Breast epithelium (tissue), 4 donors: ENCODE measurements around the gene KIF26B. TPM values are rescaled to one million over a fixed set of nuclear protein-coding genes. Genes with fewer than 3 reads are reported as not detected.
"Not testable (repeated sequence)": the region's sequence is repeated elsewhere in the genome, so short reads cannot be mapped to it uniquely, and the experiment has no call there.

ENCODE experiments used
- DNase-seq, 2 donors: peaks; one replicate each; pipeline ENCODE4 v3.0.0-alpha.2; 2019; ENCODE audit warnings: low spot score in 2 of 2
- H3K27ac ChIP-seq, 2 donors: fragments of 200-600 bp; sonication (generic) in 1 of 2; one replicate each; pipeline ENCODE4 v1.5.1; 2016 to 2019; ENCODE audit warnings: mild to moderate bottlenecking in 1 of 2
- H3K27me3 ChIP-seq, 2 donors: fragments of 200-600 bp; sonication (generic) in 1 of 2; one replicate each; pipeline versions ENCODE4 v1.5.1 to v1.6.0; 2017 to 2019; ENCODE audit warnings: control low read depth in 1 of 2, mild to moderate bottlenecking in 1 of 2
- H3K36me3 ChIP-seq: fragments of 200-600 bp; one replicate; pipeline ENCODE4 v1.5.1; 2019
- H3K4me1 ChIP-seq, 2 donors: fragments of 200-600 bp; sonication (generic); one replicate each; pipeline ENCODE4 v1.5.1; 2016 to 2019; ENCODE audit warnings: control low read depth in 1 of 2
- H3K4me3 ChIP-seq, 3 donors: fragments of 200-600 bp; sonication (generic); 1 replicate in 2 of 3; 2 replicates in 1 of 3; pipeline ENCODE4 v1.5.1; 2016 to 2019; ENCODE audit warnings: mild to moderate bottlenecking in 3 of 3, moderate library complexity in 2 of 3
- H3K9me3 ChIP-seq, 2 donors: fragments of 200-600 bp; sonication (generic) in 1 of 2; one replicate each; pipeline ENCODE4 v1.5.1; 2016 to 2019; ENCODE audit warnings: control low read depth in 1 of 2
- CTCF ChIP-seq, 3 donors: fragments of 450-650 bp; IDR thresholded peaks; one replicate each; pipeline ENCODE4 v1.5.1; 2016 to 2017; ENCODE audit warnings: antibody characterized with exemption in 3 of 3, mild to moderate bottlenecking in 3 of 3, moderate library complexity in 3 of 3
- POLR2A ChIP-seq: fragments of 450-650 bp; IDR thresholded peaks from one replicate; pipeline ENCODE4 v1.6.1; 2016; ENCODE audit warnings: antibody characterized with exemption, mild to moderate bottlenecking, moderate library complexity
- POLR2AphosphoS5 ChIP-seq, 3 donors: sonication (generic); formaldehyde crosslinking; IDR thresholded peaks; one replicate each; pipeline ENCODE4 v1.6.1; 2017; ENCODE audit warnings: antibody characterized with exemption in 3 of 3
- intact Hi-C: fragments of 100-400 bp; cut with DNase I; formaldehyde crosslinking; loops from one replicate; pipeline ENCODE4 v1.15.1; 2023; ENCODE audit warnings: low total_unique reads
- total RNA-seq, 3 donors: library from RNA; depleted of rRNA; stranded (reverse); fragments of >200 nt; gene quantifications; one replicate each; pipeline ENCODE4 v1.1.0, GENCODE V29; 2016

Gene KIF26B
- total RNA-seq, 3 donors from 2014 or later, result 0.32 to 1.0 (median 0.33) TPM

- no peaks in the 10 kb centered on the region for H3K9me3 ChIP-seq
- no peak for DNase-seq
- intact Hi-C loops, result no loop called here
- H3K4me1 ChIP-seq, result no peaks in the 10 kb centered on the region
- H3K36me3 ChIP-seq, result no peaks in the 10 kb centered on the region
- no peaks in the 10 kb centered on the region for H3K27me3 ChIP-seq
- TF ChIP-seq CTCF (IDR thresholded peaks at IDR 0.05) (no peak), POLR2A (no peak), POLR2AphosphoS5 (IDR thresholded peaks at IDR 0.05) (no peak)
- H3K4me3 ChIP-seq, result no peak overlapping the region
- no peak overlapping the region for H3K27ac ChIP-seq
Observed at GRCh38 chr1:245319094-245319493, 164.3 kb downstream of the KIF26B start.

GRCh38 chr1:245322673-245323072 is 167.9 kb downstream of the KIF26B start:
- H3K36me3 ChIP-seq, result no peaks in the 10 kb centered on the region
- H3K9me3 ChIP-seq, result no peaks in the 10 kb centered on the region
- intact Hi-C loops, result no loop called here

DNA sequence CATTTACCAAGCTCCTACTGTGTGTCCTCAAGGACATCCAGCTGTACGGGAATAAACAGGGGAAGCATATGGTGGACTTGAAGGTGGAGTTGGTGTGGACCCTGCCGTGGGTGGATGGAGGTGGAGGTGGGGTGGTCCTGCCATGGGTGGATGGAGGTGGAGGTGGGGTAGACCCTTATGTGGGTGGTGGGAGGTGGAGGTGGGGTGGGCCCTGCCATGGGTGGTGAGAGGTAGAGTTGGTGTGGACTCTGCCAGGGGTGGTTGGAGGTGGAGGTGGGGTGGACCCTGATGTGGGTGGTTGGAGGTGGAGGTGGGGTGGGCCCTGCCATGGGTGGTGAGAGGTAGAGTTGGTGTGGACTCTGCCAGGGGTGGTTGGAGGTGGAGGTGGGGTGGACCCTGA is 169.0 kb downstream of the KIF26B start:
- H3K9me3 ChIP-seq, H3K27me3 ChIP-seq, H3K36me3 ChIP-seq, H3K4me1 ChIP-seq, DNase-seq, intact Hi-C loops, H3K4me3 ChIP-seq, H3K27ac ChIP-seq: not testable (repeated sequence)

More at GRCh38 chr1:245322673-245323072, 167.9 kb downstream of the KIF26B start:
- DNase-seq, result no peak
- Histone ChIP-seq H3K4me3 (no peak overlapping the region), H3K27ac (no peak overlapping the region), H3K27me3 (no peaks in the 10 kb centered on the region), H3K4me1 (no peaks in the 10 kb centered on the region)
- TF ChIP-seq CTCF (IDR thresholded peaks at IDR 0.05) (no peak), POLR2AphosphoS5 (IDR thresholded peaks at IDR 0.05) (no peak), POLR2A (no peak)

GRCh38 chr1:245325922-245326795 is 171.4 kb downstream of the KIF26B start:
- H3K4me3 ChIP-seq, result no peak overlapping the region
- DNase-seq, result no peak
- H3K36me3 ChIP-seq, result no peaks in the 10 kb centered on the region
- no peaks in the 10 kb centered on the region for H3K27me3 ChIP-seq
- intact Hi-C loops, result no loop called here
- H3K9me3 ChIP-seq, result no peaks in the 10 kb centered on the region
- no peak overlapping the region for H3K27ac ChIP-seq
- TF ChIP-seq POLR2A (no peak), CTCF (IDR thresholded peaks at IDR 0.05) (no peak), POLR2AphosphoS5 (IDR thresholded peaks at IDR 0.05) (no peak)
- H3K4me1 ChIP-seq, result no peaks in the 10 kb centered on the region

DNA sequence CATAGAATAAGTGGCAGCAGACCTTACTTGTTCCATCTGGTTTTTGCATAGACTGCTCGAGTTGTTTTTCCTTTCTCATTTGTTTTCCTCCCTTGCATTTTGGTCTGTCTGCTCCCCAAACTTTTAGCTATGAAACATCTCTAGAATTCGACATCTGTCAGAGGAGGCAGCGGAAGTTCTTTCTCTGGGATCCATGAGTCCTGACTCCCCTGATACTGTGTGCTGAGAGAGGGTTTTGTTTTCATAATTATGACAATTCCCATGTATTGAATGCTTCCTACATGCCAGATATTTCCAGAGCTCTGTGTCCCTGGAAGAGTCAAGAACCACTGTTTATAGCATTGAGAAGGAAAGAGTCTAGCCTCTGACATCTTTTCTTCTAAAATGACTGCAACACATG is 172.6 kb downstream of the KIF26B start:
- Histone ChIP-seq H3K9me3 (no peaks in the 10 kb centered on the region), H3K4me3 (no peak overlapping the region), H3K4me1 (no peaks in the 10 kb centered on the region), H3K27ac (no peak overlapping the region), H3K36me3 (no peaks in the 10 kb centered on the region), H3K27me3 (no peaks in the 10 kb centered on the region)
- no peak for TF ChIP-seq POLR2AphosphoS5 (IDR thresholded peaks at IDR 0.05)
- no peak for TF ChIP-seq CTCF (IDR thresholded peaks at IDR 0.05)
- no peak for TF ChIP-seq POLR2A
- DNase-seq, result no peak
- intact Hi-C loops, result no loop called here
